HTR-8/SVneo (cell line): ENCODE data around the gene INTS6.
A peak's percentile ranks its signal among the peaks of the same experiment; 100 is the strongest.

ENCODE experiments used
- DNase-seq: peaks from one replicate; pipeline ENCODE4 v3.0.0; 2011; ENCODE audit warnings: low spot score, mixed read lengths; ENCODE audit not compliant: insufficient read length
- FAIRE-seq: peaks from 2 replicates; lab custom pipeline; 2011; peaks lifted over from hg19 to GRCh38; lab: Jason Lieb, UNC

Gene INTS6

GRCh38 chr13:51452361-51453206 lies at the start of gene INTS6:
INTS6 (minus strand) TSS chr13:51453036; CDS start chr13:51452525, 511 bp downstream.
- DNase-seq, result peak; percentile 90
- no peak for FAIRE-seq

GRCh38 chr13:51502153-51502651 lies 49.4 kb upstream of the INTS6 start:
- no peak for DNase-seq
- no peak for FAIRE-seq

- DNase-seq, result no peak
- no peak for FAIRE-seq
Observed at GRCh38 chr13:51501592-51502152, 48.8 kb upstream of the INTS6 start.

GRCh38 chr13:51501096-51501495 lies 48.3 kb upstream of the INTS6 start:
- FAIRE-seq, result no peak
- no peak for DNase-seq

GRCh38 chr13:51500687-51501086 lies 47.9 kb upstream of the INTS6 start:
- FAIRE-seq, result no peak
- DNase-seq, result no peak

- no peak for FAIRE-seq
- DNase-seq, result no peak
Observed at GRCh38 chr13:51499841-51500240, 47.0 kb upstream of the INTS6 start.

GRCh38 chr13:51495316-51495715 lies 42.5 kb upstream of the INTS6 start:
- DNase-seq (no peak), FAIRE-seq (no peak)

- FAIRE-seq, result no peak
- no peak for DNase-seq
Observed at GRCh38 chr13:51494156-51494555, 41.3 kb upstream of the INTS6 start.

GRCh38 chr13:51488212-51488611 lies 35.4 kb upstream of the INTS6 start:
- FAIRE-seq (no peak), DNase-seq (no peak)

GRCh38 chr13:51481656-51482055 lies 28.8 kb upstream of the INTS6 start:
- DNase-seq (no peak), FAIRE-seq (no peak)

- FAIRE-seq, result no peak
Observed at GRCh38 chr13:51479199-51479523, 26.3 kb upstream of the INTS6 start.

GRCh38 chr13:51478418-51479198 lies 25.8 kb upstream of the INTS6 start:
- no peak for DNase-seq
- no peak for FAIRE-seq

More at GRCh38 chr13:51479199-51479523, 26.3 kb upstream of the INTS6 start:
- DNase-seq, result no peak

GRCh38 chr13:51477653-51478324 lies 25.0 kb upstream of the INTS6 start:
- no peak for FAIRE-seq

GRCh38 chr13:51477149-51477548 lies 24.3 kb upstream of the INTS6 start:
- DNase-seq, result no peak
- FAIRE-seq, result no peak

More at GRCh38 chr13:51477653-51478324, 25.0 kb upstream of the INTS6 start:
- DNase-seq, result no peak

- DNase-seq, result no peak
- FAIRE-seq, result no peak
Observed at GRCh38 chr13:51475727-51476501, 23.1 kb upstream of the INTS6 start.

- DNase-seq, result no peak
- FAIRE-seq, result no peak
Observed at GRCh38 chr13:51469790-51470189, 17.0 kb upstream of the INTS6 start.

GRCh38 chr13:51467730-51468129 lies 14.9 kb upstream of the INTS6 start:
- FAIRE-seq, result no peak
- DNase-seq, result no peak

GRCh38 chr13:51465124-51465523 lies 12.3 kb upstream of the INTS6 start:
- no peak for DNase-seq
- no peak for FAIRE-seq

- no peak for DNase-seq
- no peak for FAIRE-seq
Observed at GRCh38 chr13:51457086-51457815, 4.4 kb upstream of the INTS6 start.
